RPMI8226 (cell line): ENCODE measurements around the gene NELFB.

Experiments used
- DNase-seq: peaks from one replicate; pipeline ENCODE4 v3.0.0-alpha.2; 2015

The NELFB gene

GRCh38 chr9:137305060-137305797 lies 50.1 kb downstream of the NELFB start:
- DNase-seq, result no peak

- DNase-seq, result no peak
These were observed 50.6 kb downstream of the NELFB start for GRCh38 chr9:137305798-137306065.

GRCh38 chr9:137306066-137306849 lies 51.1 kb downstream of the NELFB start:
- DNase-seq, result no peak

GRCh38 chr9:137306850-137307254 lies 51.7 kb downstream of the NELFB start:
- peak; percentile 62 for DNase-seq

- DNase-seq, result peak; percentile 81
These were observed 52.3 kb downstream of the NELFB start for GRCh38 chr9:137307255-137308056.

GRCh38 chr9:137308057-137308619 lies 53.0 kb downstream of the NELFB start:
- no peak for DNase-seq

GRCh38 chr9:137309368-137310188 lies 54.5 kb downstream of the NELFB start:
- DNase-seq, result peak; percentile 58

- peak; percentile 69 for DNase-seq
These were observed 55.3 kb downstream of the NELFB start for GRCh38 chr9:137310189-137311052.

GRCh38 chr9:137311171-137311985 lies 56.3 kb downstream of the NELFB start:
- DNase-seq, result peak; percentile 81

GRCh38 chr9:137311986-137312851 lies 57.1 kb downstream of the NELFB start:
- no peak for DNase-seq

- DNase-seq, result no peak
These were observed 57.8 kb downstream of the NELFB start for GRCh38 chr9:137312852-137313325.

- DNase-seq, result no peak
These were observed 58.3 kb downstream of the NELFB start for GRCh38 chr9:137313326-137313936.

GRCh38 chr9:137313956-137314560 lies 58.9 kb downstream of the NELFB start:
- no peak for DNase-seq

- no peak for DNase-seq
These were observed 59.7 kb downstream of the NELFB start for GRCh38 chr9:137314561-137315560.

- no peak for DNase-seq
These were observed 60.5 kb downstream of the NELFB start for GRCh38 chr9:137315581-137316011.

- peak; percentile 63 for DNase-seq
These were observed 61.2 kb downstream of the NELFB start for GRCh38 chr9:137316012-137316981.
